SK-N-SH treated with all-trans-retinoic acid at 6 μM for 48 hours (cell line): ENCODE data around the gene IRF5.

Experiments used
- ISL1 ChIP-seq: fragments of 250-450 bp; sonication (Bioruptor Pico); IDR thresholded peaks from 2 replicates; pipeline ENCODE4 v2.1.2; 2022; ENCODE audit warnings: mild to moderate bottlenecking, moderate library complexity
- ZFP30 ChIP-seq: fragments of 450-650 bp; formaldehyde crosslinking; IDR thresholded peaks from 2 replicates; pipeline ENCODE4 v1.5.0; 2022; ENCODE audit warnings: mild to moderate bottlenecking, moderate library complexity
- TF ChIP-seq, protein P1 (sequence below): fragments of 250-450 bp; sonication (Bioruptor Pico); IDR thresholded peaks from 2 replicates; pipeline ENCODE4 v1.8.0; 2020; ENCODE audit warnings: mild to moderate bottlenecking, moderate library complexity, borderline replicate concordance

- TF ChIP-seq, protein P1, sequence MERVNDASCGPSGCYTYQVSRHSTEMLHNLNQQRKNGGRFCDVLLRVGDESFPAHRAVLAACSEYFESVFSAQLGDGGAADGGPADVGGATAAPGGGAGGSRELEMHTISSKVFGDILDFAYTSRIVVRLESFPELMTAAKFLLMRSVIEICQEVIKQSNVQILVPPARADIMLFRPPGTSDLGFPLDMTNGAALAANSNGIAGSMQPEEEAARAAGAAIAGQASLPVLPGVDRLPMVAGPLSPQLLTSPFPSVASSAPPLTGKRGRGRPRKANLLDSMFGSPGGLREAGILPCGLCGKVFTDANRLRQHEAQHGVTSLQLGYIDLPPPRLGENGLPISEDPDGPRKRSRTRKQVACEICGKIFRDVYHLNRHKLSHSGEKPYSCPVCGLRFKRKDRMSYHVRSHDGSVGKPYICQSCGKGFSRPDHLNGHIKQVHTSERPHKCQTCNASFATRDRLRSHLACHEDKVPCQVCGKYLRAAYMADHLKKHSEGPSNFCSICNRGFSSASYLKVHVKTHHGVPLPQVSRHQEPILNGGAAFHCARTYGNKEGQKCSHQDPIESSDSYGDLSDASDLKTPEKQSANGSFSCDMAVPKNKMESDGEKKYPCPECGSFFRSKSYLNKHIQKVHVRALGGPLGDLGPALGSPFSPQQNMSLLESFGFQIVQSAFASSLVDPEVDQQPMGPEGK (CRISPR knock-in tag): no peak
- TF ChIP-seq ISL1 (CRISPR knock-in tag): no peak
- no peak for TF ChIP-seq ZFP30 (CRISPR knock-in tag)
Measured at GRCh38 chr7:128937271-128937646, 468 bp upstream of the IRF5 start.
